Chondrocyte (in vitro differentiated cells): ENCODE data around the gene PIP5K1B. TPM values are rescaled to one million over a fixed set of nuclear protein-coding genes. Genes with fewer than 3 reads are reported as not detected.

Source experiments
- DNase-seq: peaks from one replicate; pipeline ENCODE4 v3.0.0; 2021; ENCODE audit warnings: mixed read lengths, low spot score
- H3K27ac Mint-ChIP-seq: one replicate; pipeline ENCODE4 v1.8.0; 2021; ENCODE audit warnings: mild to moderate bottlenecking, moderate library complexity, mixed read lengths; ENCODE audit not compliant: unreplicated experiment
- H3K27me3 Mint-ChIP-seq: 2 replicates; pipeline ENCODE4 v1.8.0; 2021; ENCODE audit warnings: low read depth, mixed read lengths
- H3K36me3 Mint-ChIP-seq: 2 replicates; pipeline ENCODE4 v1.8.0; 2021; ENCODE audit warnings: low read depth, mixed read lengths
- H3K4me1 Mint-ChIP-seq: 2 replicates; pipeline ENCODE4 v1.8.0; 2021; ENCODE audit warnings: low read depth, mild to moderate bottlenecking, mixed read lengths
- H3K4me3 Mint-ChIP-seq: one replicate; pipeline ENCODE4 v1.8.0; 2021; ENCODE audit warnings: mild to moderate bottlenecking, moderate library complexity, mixed read lengths; ENCODE audit not compliant: unreplicated experiment
- H3K9me3 Mint-ChIP-seq: 2 replicates; pipeline ENCODE4 v1.8.0; 2021; ENCODE audit warnings: low read depth, mixed read lengths
- CTCF ChIP-seq: fragments of 200-600 bp; sonication (generic); IDR thresholded peaks from 2 replicates; pipeline ENCODE4 v1.5.0; 2021; ENCODE audit warnings: antibody characterized with exemption, mild to moderate bottlenecking, moderate library complexity
- total RNA-seq: library from RNA; stranded (reverse); gene quantifications from 3 replicates; pipeline ENCODE4 v1.2.1, GENCODE V29; 2021

PIP5K1B gene
- total RNA-seq, 1 donor from 2014 or later = not detected

GRCh38 chr9:68819065-68819464, 114.0 kb downstream of the PIP5K1B start:
- Mint-ChIP-seq H3K9me3 (peaks cover 3% of the 10 kb centered on the region), H3K27me3 (no peaks in the 10 kb centered on the region), H3K36me3 (no peaks in the 10 kb centered on the region), H3K27ac (no peak overlapping the region), H3K4me1 (no peaks in the 10 kb centered on the region), H3K4me3 (no peak overlapping the region)
- no peak for DNase-seq
- no peak for TF ChIP-seq CTCF

GRCh38 chr9:68821911-68822310, 116.9 kb downstream of the PIP5K1B start:
- no peak for TF ChIP-seq CTCF
- no peaks in the 10 kb centered on the region for H3K36me3 Mint-ChIP-seq
- peaks cover 2% of the 10 kb centered on the region for H3K9me3 Mint-ChIP-seq
- no peaks in the 10 kb centered on the region for H3K4me1 Mint-ChIP-seq
- no peak overlapping the region for H3K4me3 Mint-ChIP-seq
- H3K27ac Mint-ChIP-seq = no peak overlapping the region
- no peaks in the 10 kb centered on the region for H3K27me3 Mint-ChIP-seq
- DNase-seq = no peak

GRCh38 chr9:68822596-68823165, 117.6 kb downstream of the PIP5K1B start:
- no peaks in the 10 kb centered on the region for H3K9me3 Mint-ChIP-seq
- TF ChIP-seq CTCF = no peak
- no peaks in the 10 kb centered on the region for H3K27me3 Mint-ChIP-seq
- DNase-seq = no peak
- no peaks in the 10 kb centered on the region for H3K4me1 Mint-ChIP-seq
- H3K27ac Mint-ChIP-seq = no peak overlapping the region
- H3K4me3 Mint-ChIP-seq = no peak overlapping the region
- H3K36me3 Mint-ChIP-seq = no peaks in the 10 kb centered on the region

- DNase-seq = no peak
- Mint-ChIP-seq H3K27ac (no peak overlapping the region), H3K36me3 (no peaks in the 10 kb centered on the region), H3K27me3 (no peaks in the 10 kb centered on the region), H3K9me3 (no peaks in the 10 kb centered on the region), H3K4me1 (no peaks in the 10 kb centered on the region), H3K4me3 (no peak overlapping the region)
- TF ChIP-seq CTCF = no peak
Measured at GRCh38 chr9:68825762-68826472, 120.9 kb downstream of the PIP5K1B start.

- Mint-ChIP-seq H3K27me3 (no peaks in the 10 kb centered on the region), H3K9me3 (no peaks in the 10 kb centered on the region), H3K27ac (no peak overlapping the region), H3K4me3 (no peak overlapping the region), H3K36me3 (no peaks in the 10 kb centered on the region), H3K4me1 (no peaks in the 10 kb centered on the region)
- no peak for TF ChIP-seq CTCF
- no peak for DNase-seq
Measured at GRCh38 chr9:68827837-68828744, 123.1 kb downstream of the PIP5K1B start.
